HS-5 (cell line): ENCODE results near the gene MOBP.
"Not testable (repeated sequence)": the region's sequence is repeated elsewhere in the genome, so short reads cannot be mapped to it uniquely, and the experiment has no call there.

Source experiments
- DNase-seq: peaks from one replicate; pipeline ENCODE4 v3.0.0-alpha.2; 2012; ENCODE audit warnings: low read depth

The MOBP gene

GRCh38 chr3:39453134-39453533 lies 14.3 kb upstream of the MOBP start:
- DNase-seq, result no peak

- DNase-seq, result not testable (repeated sequence)
Observed at GRCh38 chr3:39453872-39454271, 13.6 kb upstream of the MOBP start.

GRCh38 chr3:39454591-39455217 lies 12.8 kb upstream of the MOBP start:
- DNase-seq, result no peak

GRCh38 chr3:39456159-39456558 lies 11.3 kb upstream of the MOBP start:
- DNase-seq, result no peak

DNA sequence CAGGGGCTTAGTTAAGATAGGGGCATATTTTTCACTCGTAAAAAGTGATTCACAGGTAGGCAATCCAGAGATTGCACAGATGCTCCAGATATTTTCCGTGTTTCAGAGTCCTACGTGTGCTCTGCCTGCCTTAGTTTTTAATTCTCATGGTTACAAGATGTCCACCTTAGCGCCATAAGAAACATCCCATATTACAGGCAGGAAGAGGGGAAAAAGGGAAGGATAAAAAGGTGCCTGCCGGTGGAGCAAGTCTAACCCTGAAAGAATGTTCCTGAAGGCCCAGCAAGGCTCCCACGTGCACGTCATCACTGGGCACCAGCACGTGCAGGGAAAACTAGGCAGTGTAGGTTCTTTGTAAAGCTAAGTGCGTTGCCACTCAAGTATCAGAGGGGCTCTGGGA lies 10.1 kb upstream of the MOBP start:
- no peak for DNase-seq

DNA sequence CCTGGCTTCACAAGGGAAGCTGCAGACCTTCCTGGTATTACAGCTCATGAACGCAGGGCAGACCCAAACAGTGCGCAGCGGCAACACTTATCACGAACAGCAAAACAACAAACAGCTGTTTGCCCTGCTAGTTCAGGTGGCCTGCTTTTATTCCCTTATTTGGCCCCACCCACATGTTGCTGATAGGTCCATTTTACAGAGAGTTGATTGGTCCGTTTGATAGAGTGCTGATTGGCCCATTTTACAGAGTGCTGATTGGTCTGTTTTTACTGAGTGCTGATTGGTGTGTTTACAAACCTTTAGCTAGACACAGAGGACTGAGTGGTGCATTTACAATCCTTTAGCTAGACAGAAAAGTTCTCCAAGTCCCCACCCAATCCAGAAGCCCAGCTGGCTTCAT lies 8.9 kb upstream of the MOBP start:
- DNase-seq, result not testable (repeated sequence)

DNA sequence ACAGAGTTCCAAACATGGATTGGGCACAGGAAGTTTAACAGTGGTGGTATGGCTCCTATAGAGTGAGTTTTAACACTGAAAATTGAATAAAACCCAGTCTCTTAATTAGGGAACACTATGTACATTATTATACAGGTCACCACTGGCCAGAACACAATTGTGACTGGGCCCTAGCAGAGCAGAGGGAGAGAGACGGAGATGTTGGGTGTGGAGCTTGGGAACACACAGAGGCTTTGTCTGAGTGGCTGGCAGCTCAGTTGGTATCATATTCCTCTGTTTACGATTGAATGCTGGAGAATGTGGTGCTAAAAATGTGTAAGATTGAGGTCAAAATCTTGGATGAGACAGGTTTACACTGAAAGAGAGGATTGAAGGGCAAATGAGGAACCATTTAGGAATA lies 6.8 kb upstream of the MOBP start:
- DNase-seq, result no peak

DNA sequence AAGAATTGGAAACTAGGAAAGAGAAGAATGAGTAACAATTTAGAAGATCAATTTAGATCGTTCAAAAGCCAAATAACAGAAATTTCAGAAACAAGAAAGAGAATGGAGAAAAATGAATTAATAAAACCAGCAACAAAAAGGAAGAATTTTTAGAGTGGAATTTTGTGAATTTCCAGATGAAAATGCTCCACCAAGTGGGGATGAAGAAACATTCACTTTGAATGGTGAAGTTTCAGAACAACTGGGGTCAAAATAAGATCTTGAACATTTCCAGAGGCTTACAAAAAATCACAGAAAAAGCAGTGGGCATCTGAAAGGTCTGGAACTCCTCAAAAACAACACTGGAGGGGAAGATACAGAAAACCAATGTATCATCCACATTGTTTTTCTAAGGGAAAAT lies 4.2 kb upstream of the MOBP start:
- no peak for DNase-seq

- no peak for DNase-seq
Observed at GRCh38 chr3:39466988-39467387, 492 bp upstream of the MOBP start.

GRCh38 chr3:39468108-39468436 lies 592 bp downstream of the MOBP start:
- no peak for DNase-seq

- no peak for DNase-seq
Observed at GRCh38 chr3:39469258-39469657, 1.8 kb downstream of the MOBP start.

GRCh38 chr3:39469945-39470344 lies 2.5 kb downstream of the MOBP start:
- no peak for DNase-seq

GRCh38 chr3:39471652-39472051 lies 4.2 kb downstream of the MOBP start:
- DNase-seq, result no peak

DNA sequence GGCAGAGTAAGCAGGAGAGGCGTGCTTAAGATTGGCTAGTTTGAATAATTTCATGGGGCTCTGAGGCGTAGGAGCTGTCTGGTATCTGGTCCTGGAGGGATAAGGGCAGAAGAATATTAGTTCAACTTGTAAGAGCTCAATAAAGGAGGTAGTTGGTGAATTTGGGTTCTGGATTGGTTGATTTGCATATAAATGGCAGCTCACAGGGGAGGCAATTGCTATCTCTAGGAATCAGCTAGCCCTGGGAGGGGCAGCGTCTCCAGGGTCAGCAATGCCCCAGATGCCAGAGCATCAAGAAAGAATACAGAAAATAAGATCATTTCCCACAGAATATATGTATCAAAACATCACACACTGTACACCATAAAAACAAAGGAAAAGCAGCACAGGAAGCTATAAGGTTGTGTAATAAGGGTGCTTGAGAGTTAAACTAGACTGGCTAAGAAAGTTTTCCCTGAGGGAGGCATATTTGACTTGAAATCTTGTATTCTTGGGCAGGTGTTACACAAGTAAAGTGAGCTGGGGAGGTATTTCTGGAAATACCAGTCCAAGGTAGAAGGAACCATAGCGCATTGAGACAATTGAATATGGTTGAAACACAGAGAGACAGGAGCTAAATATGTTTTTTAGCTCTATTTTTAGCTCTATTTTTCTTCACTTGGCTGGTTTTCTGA lies 6.1 kb downstream of the MOBP start:
- no peak for DNase-seq

DNA sequence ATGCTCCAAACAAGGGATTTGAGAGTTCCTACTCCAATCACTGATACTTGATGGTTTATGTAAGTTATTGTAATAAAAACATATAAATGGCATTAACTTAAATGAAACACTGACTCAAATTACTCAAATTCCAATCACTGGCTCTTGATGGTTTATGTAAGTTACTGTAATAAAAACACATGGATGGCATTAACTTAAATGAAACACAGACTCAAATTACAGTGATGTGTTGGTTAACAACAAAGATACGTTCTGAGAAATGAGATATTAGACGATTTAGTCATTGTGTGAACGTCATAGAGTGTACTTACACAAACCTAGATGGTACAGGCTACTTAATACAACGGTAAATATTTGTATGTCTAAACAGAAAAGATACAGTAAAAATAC lies 6.6 kb downstream of the MOBP start:
- no peak for DNase-seq

GRCh38 chr3:39476783-39477182 lies 9.3 kb downstream of the MOBP start:
- no peak for DNase-seq

- DNase-seq, result no peak
Observed at GRCh38 chr3:39478226-39478625, 10.7 kb downstream of the MOBP start.

- no peak for DNase-seq
Observed at GRCh38 chr3:39479701-39480414, 12.4 kb downstream of the MOBP start.

DNA sequence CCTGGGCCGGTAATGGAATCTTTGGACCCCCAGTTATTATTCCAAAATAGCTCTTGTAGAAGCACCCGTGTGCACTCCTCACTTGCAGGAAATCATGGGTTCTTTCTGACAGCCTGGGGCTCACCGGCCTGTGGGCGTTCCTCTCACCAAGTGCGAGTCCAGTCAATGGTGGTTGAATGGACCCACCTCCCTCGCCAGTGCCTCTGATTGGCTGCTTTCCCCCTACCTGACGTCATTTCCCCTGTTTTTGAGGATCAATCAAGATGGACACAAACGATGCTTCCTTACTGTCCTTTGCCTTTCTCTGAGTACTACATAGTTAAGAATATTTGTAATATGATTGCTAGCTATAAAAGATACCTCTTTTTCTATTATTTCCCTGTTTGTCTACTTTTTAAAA lies 18.1 kb downstream of the MOBP start:
- DNase-seq, result no peak

DNA sequence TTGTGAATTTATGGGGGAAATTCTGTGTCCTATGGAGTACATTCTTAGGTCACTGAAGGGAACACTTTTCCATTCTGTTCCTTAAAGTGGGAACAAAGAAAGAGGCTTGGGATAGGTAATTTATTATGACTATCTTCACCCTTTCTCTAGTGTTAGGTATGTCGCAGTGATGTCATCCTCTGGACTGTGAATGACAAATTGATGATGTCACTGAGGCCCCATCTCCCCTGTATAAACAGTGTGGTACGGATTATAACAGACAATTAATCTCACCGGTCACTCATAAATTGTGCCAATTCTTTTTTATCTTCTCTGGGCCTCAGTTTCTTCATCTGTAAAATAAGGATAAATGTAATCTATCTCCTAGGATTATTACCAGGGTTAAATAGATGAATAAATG lies 23.5 kb downstream of the MOBP start:
- no peak for DNase-seq

- DNase-seq, result no peak
Observed at GRCh38 chr3:39491733-39492350, 24.4 kb downstream of the MOBP start.

GRCh38 chr3:39494781-39495180 lies 27.3 kb downstream of the MOBP start:
- no peak for DNase-seq

GRCh38 chr3:39497753-39498152 lies 30.3 kb downstream of the MOBP start:
- DNase-seq, result no peak
